Measurements from ENCODE around the gene INVS. TPM values are rescaled to one million over a fixed set of nuclear protein-coding genes. Genes with fewer than 3 reads are reported as not detected.
"Not testable (repeated sequence)": the region's sequence is repeated elsewhere in the genome, so short reads cannot be mapped to it uniquely, and the experiment has no call there.

INVS gene
- total and polyA plus RNA-seq, 4 donors = 4.1 to 33.3 (median 13.1) TPM

DNA sequence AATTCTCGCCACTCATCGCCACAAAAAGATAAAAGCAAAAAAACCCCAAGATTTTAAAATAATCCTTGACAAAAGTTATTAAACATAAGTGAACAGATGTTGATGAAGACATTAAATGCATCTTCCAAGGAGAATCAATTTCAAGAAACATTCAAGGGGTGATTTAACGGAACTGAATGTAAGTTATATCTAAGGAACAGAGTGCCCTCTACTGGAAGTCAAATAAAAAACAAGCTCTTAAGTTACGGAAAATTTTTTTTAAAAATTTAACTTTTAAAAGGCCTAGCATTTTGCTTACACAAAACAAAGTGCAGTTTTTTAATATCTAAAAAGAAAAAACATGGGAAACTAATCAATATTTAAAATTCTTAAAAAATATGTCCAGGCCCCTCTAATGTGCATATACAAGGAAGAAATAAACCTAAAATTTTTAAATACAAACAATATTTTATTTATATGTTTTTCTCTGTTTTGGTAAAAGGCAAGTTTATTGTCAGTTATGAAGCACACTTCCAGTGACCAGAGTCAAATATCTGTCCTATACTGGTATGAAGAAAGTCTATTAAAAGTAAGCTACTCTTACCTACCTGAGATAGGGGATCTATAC lies 225.7 kb downstream of the INVS start:
- no peaks in the 10 kb centered on the region for H3K9me3 ChIP-seq (ENCODE audit: control insufficient read depth, low read length)
- ATAC-seq (ENCODE audit: low FRiP score) (no peak), DNase-seq (no peak)
- 50 to 51% methylated on average over 4 of the region's 4 CpGs for WGBS, 2 donors
- H3K27ac ChIP-seq (ENCODE audit: low read depth in 1 of 2, low read length in 2 of 2) = no peak overlapping the region
- peaks cover 0 to 3% of the 10 kb centered on the region in 2 donors for H3K36me3 ChIP-seq (ENCODE audit: control insufficient read depth in 1 of 2, insufficient read depth in 2 of 2, low read length in 1 of 2)
- intact Hi-C loops (cut with DNase I) = loop anchor here in 1 of 2 donors (10.0 kb wide), 2 partner anchors 270 to 300 kb away; no protein-coding TSS in a partner anchor
- no peaks in the 10 kb centered on the region for H3K4me1 ChIP-seq (ENCODE audit: control insufficient read depth in 1 of 2, insufficient read depth in 2 of 2, low read length in 2 of 2)
- H3K4me3 ChIP-seq (ENCODE audit: low read length in 2 of 2) = no peak overlapping the region
- H3K27me3 ChIP-seq (ENCODE audit: control insufficient read depth in 1 of 2, insufficient read depth in 2 of 2, low read length in 1 of 2) = no peaks in the 10 kb centered on the region

DNA sequence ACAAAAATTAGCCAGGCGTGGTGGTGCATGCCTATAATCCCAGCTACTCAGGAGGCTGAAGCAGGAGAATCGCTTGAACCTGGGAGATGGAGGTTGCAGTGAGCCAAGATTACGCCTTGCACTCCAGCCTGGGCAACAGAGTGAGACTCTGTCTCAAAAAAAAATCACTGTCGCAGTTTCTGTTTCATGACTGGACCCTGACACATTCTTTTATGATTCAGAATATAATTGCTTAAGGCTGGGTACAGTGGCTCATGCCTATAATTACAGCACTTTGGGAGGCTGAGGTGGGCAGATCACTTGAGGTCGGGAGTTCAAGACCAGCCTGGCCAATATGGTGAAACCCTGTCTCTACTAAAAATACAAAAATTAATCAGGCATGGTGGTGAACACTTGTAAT lies 239.7 kb downstream of the INVS start:
- ATAC-seq (ENCODE audit: low FRiP score); intact Hi-C loops (cut with DNase I); H3K4me3 ChIP-seq (ENCODE audit: low read length in 2 of 2); H3K9me3 ChIP-seq (ENCODE audit: control insufficient read depth, low read length); DNase-seq; H3K36me3 ChIP-seq (ENCODE audit: control insufficient read depth in 1 of 2, insufficient read depth in 2 of 2, low read length in 1 of 2); H3K4me1 ChIP-seq (ENCODE audit: control insufficient read depth in 1 of 2, insufficient read depth in 2 of 2, low read length in 2 of 2); H3K27me3 ChIP-seq (ENCODE audit: control insufficient read depth in 1 of 2, insufficient read depth in 2 of 2, low read length in 1 of 2); H3K27ac ChIP-seq (ENCODE audit: low read depth in 1 of 2, low read length in 2 of 2): not testable (repeated sequence)
- WGBS, 2 donors = 96 to 99% methylated on average over 5 of the region's 5 CpGs

DNA sequence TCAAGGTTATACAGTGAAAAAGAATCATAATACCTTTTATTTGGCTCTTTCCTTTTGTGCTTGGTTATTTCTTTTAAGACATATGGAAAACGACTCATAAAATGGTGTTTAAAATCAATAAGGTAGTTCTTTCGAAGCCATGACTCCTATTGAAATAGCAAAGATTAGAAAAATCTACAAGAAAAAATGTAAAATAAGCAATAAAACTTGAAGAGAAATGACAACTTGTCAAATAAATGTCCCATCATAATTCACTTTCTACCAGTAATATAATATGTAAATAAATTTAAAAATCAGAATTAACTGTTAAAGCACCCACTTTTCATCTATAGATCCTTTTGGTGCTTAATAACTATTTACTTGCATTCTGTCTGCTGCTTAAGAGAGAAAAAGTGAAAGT lies 241.2 kb downstream of the INVS start:
- 89 to 91% methylated on average over 2 of the region's 2 CpGs for WGBS, 2 donors
- Histone ChIP-seq H3K36me3 (ENCODE audit: control insufficient read depth in 1 of 2, insufficient read depth in 2 of 2, low read length in 1 of 2) (peaks cover 0 to 4% of the 10 kb centered on the region in 2 donors), H3K4me3 (ENCODE audit: low read length in 2 of 2) (no peak overlapping the region), H3K9me3 (ENCODE audit: control insufficient read depth, low read length) (no peaks in the 10 kb centered on the region), H3K27ac (ENCODE audit: low read depth in 1 of 2, low read length in 2 of 2) (no peak overlapping the region), H3K27me3 (ENCODE audit: control insufficient read depth in 1 of 2, insufficient read depth in 2 of 2, low read length in 1 of 2) (no peaks in the 10 kb centered on the region), H3K4me1 (ENCODE audit: control insufficient read depth in 1 of 2, insufficient read depth in 2 of 2, low read length in 2 of 2) (no peaks in the 10 kb centered on the region)
- no peak for DNase-seq
- intact Hi-C loops (cut with DNase I) = no loop called here
- no peak for ATAC-seq (ENCODE audit: low FRiP score)

DNA sequence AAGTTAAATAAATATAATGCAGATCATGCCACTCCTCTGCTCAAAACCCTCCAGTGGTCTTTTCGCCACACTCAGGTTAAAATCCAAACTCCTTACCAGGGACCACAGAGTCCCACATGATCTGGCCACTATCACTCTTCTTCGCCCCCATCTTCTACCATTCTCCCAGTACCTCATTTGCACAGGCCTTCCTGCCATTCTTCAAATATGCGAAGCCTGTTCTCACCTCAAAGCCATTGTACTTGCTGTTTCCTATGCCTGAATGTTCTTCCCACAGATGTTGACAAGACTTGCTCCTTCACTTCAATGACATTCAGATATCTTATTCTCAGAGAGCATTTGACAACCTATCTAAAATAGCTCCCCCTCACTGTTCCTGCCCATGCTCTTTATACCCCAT lies 242.8 kb downstream of the INVS start:
- Histone ChIP-seq H3K27ac (ENCODE audit: low read depth in 1 of 2, low read length in 2 of 2) (no peak overlapping the region), H3K4me3 (ENCODE audit: low read length in 2 of 2) (no peak overlapping the region), H3K4me1 (ENCODE audit: control insufficient read depth in 1 of 2, insufficient read depth in 2 of 2, low read length in 2 of 2) (no peaks in the 10 kb centered on the region), H3K36me3 (ENCODE audit: control insufficient read depth in 1 of 2, insufficient read depth in 2 of 2, low read length in 1 of 2) (peaks cover 0 to 4% of the 10 kb centered on the region in 2 donors), H3K9me3 (ENCODE audit: control insufficient read depth, low read length) (no peaks in the 10 kb centered on the region), H3K27me3 (ENCODE audit: control insufficient read depth in 1 of 2, insufficient read depth in 2 of 2, low read length in 1 of 2) (no peaks in the 10 kb centered on the region)
- intact Hi-C loops (cut with DNase I) = no loop called here
- DNase-seq (no peak), ATAC-seq (ENCODE audit: low FRiP score) (no peak)
- 96 to 99% methylated on average over 3 of the region's 3 CpGs for WGBS, 2 donors

DNA sequence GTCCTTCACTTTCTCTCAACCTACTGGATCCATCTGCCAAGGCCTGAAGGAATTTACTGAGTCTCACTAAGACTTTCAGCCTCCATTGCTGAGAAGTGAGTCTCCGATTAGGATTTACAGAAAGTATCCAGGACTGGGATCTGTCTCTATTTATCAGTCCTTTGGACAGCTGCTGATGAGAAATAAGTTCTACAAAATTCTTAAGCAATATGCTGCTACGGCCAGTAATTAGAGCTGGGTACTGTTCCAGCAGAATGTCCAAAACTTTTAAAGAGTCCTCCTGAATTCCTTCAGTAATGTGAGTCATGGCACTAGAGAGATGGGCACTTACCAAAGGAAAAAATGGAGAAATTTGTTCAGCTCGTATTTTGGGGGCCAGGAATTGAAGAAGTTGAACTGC lies 247.8 kb downstream of the INVS start:
- Histone ChIP-seq H3K4me1 (ENCODE audit: control insufficient read depth in 1 of 2, insufficient read depth in 2 of 2, low read length in 2 of 2) (peaks cover 2 to 4% of the 10 kb centered on the region in 2 donors), H3K4me3 (ENCODE audit: low read length in 2 of 2) (no peak overlapping the region), H3K9me3 (ENCODE audit: control insufficient read depth, low read length) (no peaks in the 10 kb centered on the region), H3K27me3 (ENCODE audit: control insufficient read depth in 1 of 2, insufficient read depth in 2 of 2, low read length in 1 of 2) (no peaks in the 10 kb centered on the region), H3K27ac (ENCODE audit: low read depth in 1 of 2, low read length in 2 of 2) (no peak overlapping the region), H3K36me3 (ENCODE audit: control insufficient read depth in 1 of 2, insufficient read depth in 2 of 2, low read length in 1 of 2) (peaks cover 0 to 1% of the 10 kb centered on the region in 2 donors)
- no peak for ATAC-seq (ENCODE audit: low FRiP score)
- 63 to 69% methylated on average over 3 of the region's 3 CpGs for WGBS, 2 donors
- intact Hi-C loops (cut with DNase I) = no loop called here
- no peak for DNase-seq

DNA sequence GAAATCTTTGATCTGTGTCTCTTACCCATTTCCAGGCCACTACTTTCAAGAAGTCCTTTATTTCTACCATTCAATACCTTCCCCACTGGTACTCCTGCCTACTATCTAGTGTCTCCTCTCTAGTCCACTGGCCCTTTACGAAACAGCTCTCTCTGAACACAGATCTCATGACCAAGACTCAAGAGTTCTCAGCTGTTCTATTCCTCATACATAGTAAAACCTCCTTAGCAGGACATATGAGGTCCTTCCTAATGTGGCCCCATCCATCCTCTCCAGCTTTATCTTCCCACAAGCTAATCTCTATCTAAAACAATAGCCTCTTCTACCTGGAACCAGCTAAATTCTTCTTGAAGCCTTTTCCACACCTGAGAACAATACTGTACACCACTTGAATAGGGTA lies 251.1 kb downstream of the INVS start:
- H3K27ac ChIP-seq (ENCODE audit: low read depth in 1 of 2, low read length in 2 of 2) = no peak overlapping the region
- no peak overlapping the region for H3K4me3 ChIP-seq (ENCODE audit: low read length in 2 of 2)
- peaks cover 2 to 5% of the 10 kb centered on the region in 2 donors for H3K4me1 ChIP-seq (ENCODE audit: control insufficient read depth in 1 of 2, insufficient read depth in 2 of 2, low read length in 2 of 2)
- no peaks in the 10 kb centered on the region for H3K36me3 ChIP-seq (ENCODE audit: control insufficient read depth in 1 of 2, insufficient read depth in 2 of 2, low read length in 1 of 2)
- H3K27me3 ChIP-seq (ENCODE audit: control insufficient read depth in 1 of 2, insufficient read depth in 2 of 2, low read length in 1 of 2) = no peaks in the 10 kb centered on the region
- WGBS, 2 donors = 96 to 97% methylated on average over 1 of the region's 1 CpG
- H3K9me3 ChIP-seq (ENCODE audit: control insufficient read depth, low read length) = no peaks in the 10 kb centered on the region
- DNase-seq (no peak), ATAC-seq (ENCODE audit: low FRiP score) (no peak)
- intact Hi-C loops (cut with DNase I) = loop anchor here (5.0 to 10.0 kb wide), 6 partner anchors 62 to 1045 kb away; partner anchors contain the start of genes MRPL50 (in 1 of the 2), MSANTD3 (in 1 of the 2) and ZNF189 (in 1 of the 2)

Other genes starting within 250 kb of the INVS start
- 10 to 100 TPM; 34.1 to 47.5 TPM for gene STX17, start 192.6 kb upstream of the INVS start, total RNA-seq
- 1 to 10 TPM; 9.8 to 10.0 TPM for gene STX17, start 192.6 kb upstream of the INVS start, polyA plus RNA-seq
- 10 to 100 TPM; 18.3 to 19.1 TPM for gene ERP44, start 243 bp upstream of the INVS start, total RNA-seq
- gene ERP44, start 243 bp upstream of the INVS start, polyA plus RNA-seq = 10 to 100 TPM; 10.5 to 15.3 TPM

Data from aorta (tissue), 5 donors.